Measurements from ENCODE around the gene CALD1.

Gene CALD1

DNA sequence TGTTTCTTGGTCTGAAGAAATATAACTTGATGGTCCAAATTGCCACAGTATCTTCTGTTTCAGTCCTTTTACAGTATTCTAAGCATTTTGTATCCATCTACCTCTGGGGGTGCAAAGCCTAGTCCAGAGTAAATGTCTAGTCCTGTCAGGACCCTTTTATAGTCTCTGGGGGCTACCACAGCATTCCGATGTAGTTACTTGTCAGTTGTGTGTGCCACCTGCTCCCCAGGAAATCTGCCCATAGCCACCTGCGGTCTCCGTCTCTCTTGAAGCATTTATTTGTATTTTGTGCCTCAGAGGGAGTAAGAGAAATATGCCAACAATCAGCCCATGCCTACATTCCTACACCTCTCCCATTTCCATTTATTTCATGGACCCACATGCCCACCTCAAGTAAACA, 219.7 kb downstream of the CALD1 start:
- H3K9me3 ChIP-seq (ENCODE audit: control insufficient read depth, insufficient read depth, low read length), result no peaks in the 10 kb centered on the region
- no peak overlapping the region for H3K27ac ChIP-seq (ENCODE audit: low read depth, low read length)
- H3K27me3 ChIP-seq (ENCODE audit: control insufficient read depth, insufficient read depth, low read length), result no peaks in the 10 kb centered on the region
- H3K9ac ChIP-seq (ENCODE audit: low read depth, low read length), result no peak overlapping the region
- no peaks in the 10 kb centered on the region for H3K4me1 ChIP-seq (ENCODE audit: control insufficient read depth, insufficient read depth, low read length)
- H3K4me3 ChIP-seq (ENCODE audit: low read depth, low read length), result no peak overlapping the region
- H3K36me3 ChIP-seq (ENCODE audit: control insufficient read depth, insufficient read depth, low read length), result peaks cover 23% of the 10 kb centered on the region

DNA sequence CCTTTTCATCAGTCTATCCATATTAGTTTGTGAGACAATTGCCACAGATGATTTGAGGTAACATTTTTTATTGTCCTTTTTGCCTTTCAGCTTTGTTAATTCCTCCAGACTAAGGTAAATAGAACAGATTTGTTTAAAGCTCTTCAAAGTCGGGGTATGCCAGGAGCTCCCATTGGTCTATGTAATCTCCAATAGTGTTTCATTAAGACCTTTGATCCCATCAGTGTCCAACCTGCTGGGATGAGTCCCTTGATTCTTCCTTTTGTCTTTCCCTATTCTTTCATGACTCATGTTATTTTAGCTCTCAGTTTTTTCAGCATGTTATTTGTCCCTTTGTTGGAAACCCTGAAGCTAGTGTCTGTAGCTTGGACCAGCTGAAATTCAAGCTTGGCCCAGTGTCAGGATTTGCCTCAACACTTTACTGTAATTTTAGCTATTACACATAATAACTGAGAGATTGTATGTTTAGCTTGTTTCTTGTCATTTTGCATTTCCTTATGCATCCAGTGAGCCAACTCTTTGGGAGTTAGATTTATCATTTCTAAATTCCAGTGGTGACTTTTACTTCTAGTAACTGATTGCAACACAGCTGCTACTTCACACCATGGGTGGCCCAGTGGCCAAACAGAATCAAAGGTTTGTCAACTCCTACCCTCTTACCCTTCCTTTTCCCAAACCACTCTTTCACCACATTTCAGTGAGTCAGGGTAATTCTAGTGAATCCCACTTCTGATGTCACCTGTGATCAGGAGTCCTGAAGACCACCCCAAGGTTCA, 222.1 kb downstream of the CALD1 start:
- H3K9me3 ChIP-seq (ENCODE audit: control insufficient read depth, insufficient read depth, low read length), result no peaks in the 10 kb centered on the region
- no peak overlapping the region for H3K27ac ChIP-seq (ENCODE audit: low read depth, low read length)
- H3K4me1 ChIP-seq (ENCODE audit: control insufficient read depth, insufficient read depth, low read length), result no peaks in the 10 kb centered on the region
- no peaks in the 10 kb centered on the region for H3K36me3 ChIP-seq (ENCODE audit: control insufficient read depth, insufficient read depth, low read length)
- H3K9ac ChIP-seq (ENCODE audit: low read depth, low read length), result no peak overlapping the region
- H3K27me3 ChIP-seq (ENCODE audit: control insufficient read depth, insufficient read depth, low read length), result no peaks in the 10 kb centered on the region
- no peak overlapping the region for H3K4me3 ChIP-seq (ENCODE audit: low read depth, low read length)

DNA sequence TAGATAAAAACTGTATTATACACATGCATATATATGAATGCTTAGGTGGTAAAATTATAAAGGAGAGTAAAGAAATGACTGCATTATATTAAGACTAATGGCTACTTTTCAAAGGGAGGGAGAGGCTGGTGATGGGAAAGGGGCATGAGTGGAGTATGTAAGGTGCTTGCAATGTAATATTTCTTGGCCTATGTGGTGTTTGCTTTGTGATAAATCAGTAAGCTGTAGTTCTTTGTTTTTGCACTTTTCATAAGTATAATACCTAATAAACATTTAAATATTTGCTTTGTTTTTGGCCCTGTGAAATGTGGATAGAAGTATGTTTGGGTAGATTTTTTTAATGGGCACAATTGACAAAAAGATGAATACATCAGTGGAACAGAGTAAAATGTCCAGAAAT, 232.8 kb downstream of the CALD1 start:
- Histone ChIP-seq H3K4me1 (ENCODE audit: control insufficient read depth, insufficient read depth, low read length) (no peaks in the 10 kb centered on the region), H3K4me3 (ENCODE audit: low read depth, low read length) (no peak overlapping the region), H3K9me3 (ENCODE audit: control insufficient read depth, insufficient read depth, low read length) (no peaks in the 10 kb centered on the region), H3K27ac (ENCODE audit: low read depth, low read length) (no peak overlapping the region), H3K27me3 (ENCODE audit: control insufficient read depth, insufficient read depth, low read length) (no peaks in the 10 kb centered on the region), H3K36me3 (ENCODE audit: control insufficient read depth, insufficient read depth, low read length) (no peaks in the 10 kb centered on the region), H3K9ac (ENCODE audit: low read depth, low read length) (no peak overlapping the region)
